ENCODE data around the gene GAPDHS.

DNA sequence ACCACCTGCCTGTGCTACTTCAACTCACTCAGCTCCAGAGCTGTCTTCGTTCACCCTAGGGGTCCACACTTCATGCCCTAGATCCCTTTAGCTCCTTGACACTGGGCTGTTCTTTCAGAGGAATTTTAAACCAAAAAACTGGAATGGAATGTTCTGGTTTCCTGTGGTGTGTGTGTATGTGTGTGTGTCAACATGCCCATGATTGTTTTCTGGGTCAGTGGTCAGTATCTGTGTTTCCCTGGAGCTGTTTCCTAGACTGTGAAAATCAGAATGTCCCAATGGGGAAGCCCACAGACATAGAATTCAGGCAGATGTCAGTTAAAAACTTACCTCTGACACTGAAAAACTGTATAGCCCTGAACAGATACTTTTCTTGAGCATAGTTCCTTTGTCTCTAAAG is 54.1 kb downstream of the GAPDHS start:
- TF ChIP-seq CTCF (IDR thresholded peaks at IDR 0.05) (no peak), EZH2 (IDR thresholded peaks at IDR 0.05) (no peak), EZH2phosphoT487 (IDR thresholded peaks at IDR 0.05) (no peak)
